ENCODE results near the gene GATB.

The GATB gene

GRCh38 chr4:151688785-151689043 lies 72.1 kb downstream of the GATB start:
- H3K9ac ChIP-seq (ENCODE audit: low read length) = no peak overlapping the region
- no peaks in the 10 kb centered on the region for H3K36me3 ChIP-seq (ENCODE audit: low read length)
- H3K4me2 ChIP-seq (ENCODE audit: low read depth, low read length, poor library complexity, severe bottlenecking) = no peak overlapping the region
- H2AFZ ChIP-seq (ENCODE audit: low read depth, low read length, severe bottlenecking) = no peak overlapping the region
- no peak overlapping the region for H3K4me3 ChIP-seq (ENCODE audit: insufficient read depth, low read length, poor library complexity, severe bottlenecking)
- H3K79me2 ChIP-seq (ENCODE audit: insufficient read depth, low read length) = no peaks in the 10 kb centered on the region
- TF ChIP-seq CTCF (IDR thresholded peaks at IDR 0.05; ENCODE audit: insufficient read depth, low read length, poor library complexity, severe bottlenecking) = no peak
- TF ChIP-seq EZH2phosphoT487 (conservative IDR thresholded peaks at IDR 0.05; ENCODE audit: low read length) = no peak
- no peak overlapping the region for H3K27ac ChIP-seq (ENCODE audit: low read depth, low read length)
- H3K9me3 ChIP-seq (ENCODE audit: insufficient read depth, low read length) = no peaks in the 10 kb centered on the region
- no peaks in the 10 kb centered on the region for H3K27me3 ChIP-seq (ENCODE audit: low read length)
- H3K9me2 ChIP-seq (replicated peaks; ENCODE audit: insufficient read depth, low read length) = no peaks in the 10 kb centered on the region
- H4K20me1 ChIP-seq (ENCODE audit: low read depth, low read length) = no peaks in the 10 kb centered on the region
- H3F3A ChIP-seq (ENCODE audit: insufficient read depth) = no peaks in the 10 kb centered on the region

- Histone ChIP-seq H4K20me1 (ENCODE audit: low read depth, low read length) (no peaks in the 10 kb centered on the region), H3K4me2 (ENCODE audit: low read depth, low read length, poor library complexity, severe bottlenecking) (no peak overlapping the region), H3K27me3 (ENCODE audit: low read length) (no peaks in the 10 kb centered on the region), H3K9ac (ENCODE audit: low read length) (no peak overlapping the region), H3K27ac (ENCODE audit: low read depth, low read length) (no peak overlapping the region), H2AFZ (ENCODE audit: low read depth, low read length, severe bottlenecking) (no peak overlapping the region), H3K4me3 (ENCODE audit: insufficient read depth, low read length, poor library complexity, severe bottlenecking) (no peak overlapping the region), H3K9me2 (replicated peaks; ENCODE audit: insufficient read depth, low read length) (no peaks in the 10 kb centered on the region), H3K9me3 (ENCODE audit: insufficient read depth, low read length) (no peaks in the 10 kb centered on the region), H3K79me2 (ENCODE audit: insufficient read depth, low read length) (no peaks in the 10 kb centered on the region), H3F3A (ENCODE audit: insufficient read depth) (no peaks in the 10 kb centered on the region), H3K36me3 (ENCODE audit: low read length) (no peaks in the 10 kb centered on the region)
- TF ChIP-seq CTCF (IDR thresholded peaks at IDR 0.05; ENCODE audit: insufficient read depth, low read length, poor library complexity, severe bottlenecking) (no peak), EZH2phosphoT487 (conservative IDR thresholded peaks at IDR 0.05; ENCODE audit: low read length) (no peak)
These were observed 72.6 kb downstream of the GATB start for GRCh38 chr4:151688003-151688784.

GRCh38 chr4:151687021-151687640 lies 73.7 kb downstream of the GATB start:
- Histone ChIP-seq H3K27me3 (ENCODE audit: low read length) (no peaks in the 10 kb centered on the region), H3K9ac (ENCODE audit: low read length) (no peak overlapping the region), H2AFZ (ENCODE audit: low read depth, low read length, severe bottlenecking) (no peak overlapping the region), H3F3A (ENCODE audit: insufficient read depth) (no peaks in the 10 kb centered on the region), H3K79me2 (ENCODE audit: insufficient read depth, low read length) (no peaks in the 10 kb centered on the region), H3K27ac (ENCODE audit: low read depth, low read length) (no peak overlapping the region), H3K9me3 (ENCODE audit: insufficient read depth, low read length) (no peaks in the 10 kb centered on the region), H3K9me2 (replicated peaks; ENCODE audit: insufficient read depth, low read length) (no peaks in the 10 kb centered on the region), H3K36me3 (ENCODE audit: low read length) (no peaks in the 10 kb centered on the region), H4K20me1 (ENCODE audit: low read depth, low read length) (no peaks in the 10 kb centered on the region), H3K4me2 (ENCODE audit: low read depth, low read length, poor library complexity, severe bottlenecking) (no peak overlapping the region), H3K4me3 (ENCODE audit: insufficient read depth, low read length, poor library complexity, severe bottlenecking) (no peak overlapping the region)
- TF ChIP-seq EZH2phosphoT487 (conservative IDR thresholded peaks at IDR 0.05; ENCODE audit: low read length) (no peak), CTCF (IDR thresholded peaks at IDR 0.05; ENCODE audit: insufficient read depth, low read length, poor library complexity, severe bottlenecking) (no peak)

Measured in SU-DHL-6 (cell line).